Measurements from ENCODE around the gene EXOC6. TPM values are rescaled to one million over a fixed set of nuclear protein-coding genes. Genes with fewer than 3 reads are reported as not detected.
"Not testable (repeated sequence)": the region's sequence is repeated elsewhere in the genome, so short reads cannot be mapped to it uniquely, and the experiment has no call there.

Gene EXOC6
- total and polyA plus RNA-seq, 9 donors = 23.3 to 45.8 (median 33.8) TPM

DNA sequence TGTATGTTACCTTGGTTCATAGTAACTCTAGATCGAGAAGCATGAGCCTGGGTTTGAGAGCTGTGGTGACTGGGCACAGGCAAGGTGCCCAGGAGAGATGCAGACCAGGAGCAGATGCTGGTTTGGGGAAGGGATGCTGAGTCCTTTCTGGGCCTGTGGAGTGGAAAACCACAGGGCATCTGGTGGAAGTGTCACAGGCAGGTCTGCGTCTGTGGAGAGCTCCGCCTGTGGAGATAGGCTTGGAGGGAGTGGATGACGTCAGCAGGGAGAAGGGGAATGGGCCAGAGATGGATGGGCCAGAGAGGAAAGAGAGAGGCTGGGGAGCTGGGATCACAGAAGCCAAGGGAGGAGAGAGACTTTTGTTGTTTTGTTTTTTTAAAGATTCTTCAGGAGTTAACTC lies 240.1 kb downstream of the EXOC6 start:
- no peak overlapping the region for H3K27ac ChIP-seq (ENCODE audit: low read length)
- H3K4me3 ChIP-seq (ENCODE audit: low read length) = no peak overlapping the region
- no peaks in the 10 kb centered on the region for H3K27me3 ChIP-seq (ENCODE audit: control insufficient read depth, insufficient read depth, low read length)
- no peak for DNase-seq
- H3K36me3 ChIP-seq (ENCODE audit: control insufficient read depth, insufficient read depth, low read length) = no peaks in the 10 kb centered on the region
- no peaks in the 10 kb centered on the region for H3K4me1 ChIP-seq (ENCODE audit: control insufficient read depth, insufficient read depth, low read length)
- H3K9me3 ChIP-seq (replicated peaks; ENCODE audit: control insufficient read depth, low read depth, low read length) = no peaks in the 10 kb centered on the region
- WGBS (ENCODE audit: insufficient coverage) = 35% methylated on average over 4 of the region's 4 CpGs

DNA sequence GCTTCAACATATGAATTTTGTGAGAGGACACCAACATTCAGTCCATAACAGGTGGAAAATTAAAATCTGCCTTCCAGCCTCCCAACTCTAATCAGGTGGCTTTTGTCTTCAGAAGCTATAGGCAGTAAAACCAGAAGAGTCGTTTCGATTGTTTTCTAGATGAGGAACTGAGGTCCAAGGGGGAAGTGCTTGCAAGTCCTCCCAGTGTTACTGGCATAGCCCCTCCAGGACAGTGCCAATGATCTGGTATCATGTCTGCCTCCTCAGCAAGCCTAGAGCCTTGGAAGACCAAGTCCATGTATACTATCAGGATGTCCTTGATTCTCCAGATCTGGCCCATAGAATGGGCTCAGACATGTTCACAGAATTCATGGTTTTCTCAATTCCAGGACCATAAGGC lies 242.3 kb downstream of the EXOC6 start:
- 50% methylated on average over 2 of the region's 2 CpGs for WGBS (ENCODE audit: insufficient coverage)
- DNase-seq = no peak

DNA sequence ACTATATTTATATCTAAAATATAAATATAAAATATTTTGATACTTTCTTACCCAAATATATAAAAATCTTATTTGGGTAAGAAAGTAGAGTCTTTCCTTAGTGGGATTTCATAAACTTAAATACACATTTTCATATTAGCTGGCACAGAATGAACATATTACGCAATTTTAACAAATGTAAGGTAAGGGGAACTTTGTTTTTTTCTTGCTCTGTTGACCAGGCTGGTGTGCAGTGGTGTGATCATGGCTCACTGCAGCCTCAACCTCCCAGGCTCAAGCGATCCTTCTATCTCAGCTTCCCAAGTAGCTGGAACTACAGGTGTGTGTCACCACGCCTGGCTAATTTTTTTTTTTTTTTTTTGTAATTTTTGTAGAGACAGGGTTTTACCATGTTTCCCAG lies 243.6 kb downstream of the EXOC6 start:
- Histone ChIP-seq H3K4me1 (ENCODE audit: control insufficient read depth, insufficient read depth, low read length) (no peaks in the 10 kb centered on the region), H3K36me3 (ENCODE audit: control insufficient read depth, insufficient read depth, low read length) (no peaks in the 10 kb centered on the region), H3K27ac (ENCODE audit: low read length) (no peak overlapping the region), H3K4me3 (ENCODE audit: low read length) (no peak overlapping the region), H3K27me3 (ENCODE audit: control insufficient read depth, insufficient read depth, low read length) (no peaks in the 10 kb centered on the region), H3K9me3 (replicated peaks; ENCODE audit: control insufficient read depth, low read depth, low read length) (no peaks in the 10 kb centered on the region)
- DNase-seq = no peak
- WGBS (ENCODE audit: insufficient coverage) = no CpG with 5 or more reads among the region's 3 CpGs

More for the DNA sequence above, 242.3 kb downstream of the EXOC6 start:
- Histone ChIP-seq H3K27me3 (ENCODE audit: control insufficient read depth, insufficient read depth, low read length) (no peaks in the 10 kb centered on the region), H3K4me3 (ENCODE audit: low read length) (no peak overlapping the region), H3K36me3 (ENCODE audit: control insufficient read depth, insufficient read depth, low read length) (no peaks in the 10 kb centered on the region), H3K9me3 (replicated peaks; ENCODE audit: control insufficient read depth, low read depth, low read length) (no peaks in the 10 kb centered on the region), H3K27ac (ENCODE audit: low read length) (no peak overlapping the region), H3K4me1 (ENCODE audit: control insufficient read depth, insufficient read depth, low read length) (no peaks in the 10 kb centered on the region)

DNA sequence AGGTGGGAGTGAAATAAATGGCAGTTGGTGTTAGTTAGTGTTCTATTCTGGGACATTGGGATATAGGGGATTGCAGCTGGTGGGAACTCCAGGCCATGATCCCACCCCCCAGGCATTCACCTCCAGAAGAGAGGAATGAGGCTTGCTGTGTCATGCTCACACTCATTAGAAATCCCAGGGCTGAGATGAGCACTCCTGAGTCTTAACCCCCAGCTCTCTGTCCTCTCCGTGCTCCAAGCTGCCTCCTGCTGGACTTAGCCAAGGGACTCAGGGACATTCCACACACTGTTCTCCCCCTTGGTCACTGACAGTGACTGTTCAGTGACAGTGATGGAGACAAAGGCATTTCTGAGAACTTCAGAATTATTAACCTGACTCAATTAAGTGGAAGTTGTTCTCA lies 246.9 kb downstream of the EXOC6 start:
- WGBS (ENCODE audit: insufficient coverage) = 40% methylated on average over 1 of the region's 1 CpG
- DNase-seq = no peak
- no peak overlapping the region for H3K4me3 ChIP-seq (ENCODE audit: low read length)
- H3K36me3 ChIP-seq (ENCODE audit: control insufficient read depth, insufficient read depth, low read length) = no peaks in the 10 kb centered on the region
- H3K4me1 ChIP-seq (ENCODE audit: control insufficient read depth, insufficient read depth, low read length) = no peaks in the 10 kb centered on the region
- H3K27ac ChIP-seq (ENCODE audit: low read length) = no peak overlapping the region
- H3K9me3 ChIP-seq (replicated peaks; ENCODE audit: control insufficient read depth, low read depth, low read length) = no peaks in the 10 kb centered on the region
- no peaks in the 10 kb centered on the region for H3K27me3 ChIP-seq (ENCODE audit: control insufficient read depth, insufficient read depth, low read length)

DNA sequence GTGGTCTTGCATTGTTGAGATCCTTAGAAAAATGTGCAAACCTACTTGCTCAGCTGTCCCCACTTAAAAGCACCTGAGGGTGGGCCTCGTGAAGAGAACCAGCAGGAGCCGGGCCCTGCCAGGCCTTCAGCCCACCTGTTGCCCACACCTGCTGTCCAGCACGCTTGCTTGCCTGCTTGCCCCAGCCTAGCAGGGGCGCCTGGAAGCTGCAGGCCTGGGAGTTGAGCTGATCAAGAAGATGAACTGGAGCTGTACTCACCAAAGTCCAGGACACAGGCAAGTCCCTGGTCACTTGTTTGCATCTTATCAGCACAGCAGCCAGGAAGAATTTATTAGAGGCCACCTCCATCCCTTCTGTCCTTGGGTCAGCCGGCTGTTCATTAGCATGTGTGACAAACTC lies 248.6 kb downstream of the EXOC6 start:
- no peak overlapping the region for H3K27ac ChIP-seq (ENCODE audit: low read length)
- WGBS (ENCODE audit: insufficient coverage) = 46% methylated on average over 4 of the region's 5 CpGs
- DNase-seq = no peak
- H3K36me3 ChIP-seq (ENCODE audit: control insufficient read depth, insufficient read depth, low read length) = no peaks in the 10 kb centered on the region
- H3K4me1 ChIP-seq (ENCODE audit: control insufficient read depth, insufficient read depth, low read length) = no peaks in the 10 kb centered on the region
- H3K4me3 ChIP-seq (ENCODE audit: low read length) = no peak overlapping the region
- H3K9me3 ChIP-seq (replicated peaks; ENCODE audit: control insufficient read depth, low read depth, low read length) = no peaks in the 10 kb centered on the region
- no peaks in the 10 kb centered on the region for H3K27me3 ChIP-seq (ENCODE audit: control insufficient read depth, insufficient read depth, low read length)

DNA sequence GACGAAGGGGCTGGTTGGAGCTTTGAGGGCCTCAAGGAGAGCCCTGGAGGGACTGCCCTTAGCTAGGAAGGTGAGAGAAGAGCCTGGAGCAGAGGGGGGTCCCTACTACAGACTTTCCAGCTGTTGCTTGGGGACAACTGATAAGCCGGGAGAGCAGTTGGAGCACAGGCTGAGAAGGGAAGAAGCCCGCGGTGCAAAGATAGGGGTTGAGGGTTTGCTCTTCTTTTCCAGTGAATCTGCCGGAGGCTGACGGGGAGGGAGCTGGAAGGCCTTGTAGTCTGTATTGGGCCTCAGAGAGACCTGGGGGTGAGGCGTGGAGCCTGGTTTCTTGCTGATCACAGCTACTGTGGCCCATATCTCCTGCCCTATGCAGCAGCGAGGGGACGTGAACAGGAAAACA lies 249.1 kb downstream of the EXOC6 start:
- no peaks in the 10 kb centered on the region for H3K9me3 ChIP-seq (replicated peaks; ENCODE audit: control insufficient read depth, low read depth, low read length)
- H3K27me3 ChIP-seq (ENCODE audit: control insufficient read depth, insufficient read depth, low read length) = no peaks in the 10 kb centered on the region
- WGBS (ENCODE audit: insufficient coverage) = 77% methylated on average over 5 of the region's 9 CpGs

DNA sequence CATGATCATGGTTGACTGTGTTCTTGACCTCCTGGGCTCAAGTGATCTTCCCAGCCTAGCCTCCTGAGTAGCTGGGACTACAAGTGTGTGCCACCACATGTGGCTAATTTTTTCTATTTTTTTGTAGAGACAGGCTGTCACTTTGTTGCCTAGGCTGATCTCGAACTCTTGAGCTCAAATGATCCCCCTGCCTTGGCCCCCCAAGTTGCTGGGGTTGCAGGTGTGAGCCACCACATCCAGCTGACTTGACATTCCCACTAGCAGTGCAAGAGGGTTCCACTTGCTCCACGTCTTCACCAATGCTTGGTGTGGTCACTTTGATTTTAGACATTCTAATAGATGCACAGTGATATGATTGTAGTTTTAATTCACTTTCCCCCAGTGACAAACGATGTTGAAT lies 250.5 kb downstream of the EXOC6 start:
- no peaks in the 10 kb centered on the region for H3K4me1 ChIP-seq (ENCODE audit: control insufficient read depth, insufficient read depth, low read length)
- WGBS (ENCODE audit: insufficient coverage) = 100% methylated on average over 1 of the region's 3 CpGs
- DNase-seq = no peak
- H3K9me3 ChIP-seq (replicated peaks; ENCODE audit: control insufficient read depth, low read depth, low read length) = no peaks in the 10 kb centered on the region
- H3K36me3 ChIP-seq (ENCODE audit: control insufficient read depth, insufficient read depth, low read length) = no peaks in the 10 kb centered on the region
- no peak overlapping the region for H3K27ac ChIP-seq (ENCODE audit: low read length)
- H3K27me3 ChIP-seq (ENCODE audit: control insufficient read depth, insufficient read depth, low read length) = no peaks in the 10 kb centered on the region
- H3K4me3 ChIP-seq (ENCODE audit: low read length) = no peak overlapping the region

More for the DNA sequence above, 249.1 kb downstream of the EXOC6 start:
- Histone ChIP-seq H3K4me1 (ENCODE audit: control insufficient read depth, insufficient read depth, low read length) (no peaks in the 10 kb centered on the region), H3K36me3 (ENCODE audit: control insufficient read depth, insufficient read depth, low read length) (no peaks in the 10 kb centered on the region), H3K4me3 (ENCODE audit: low read length) (no peak overlapping the region), H3K27ac (ENCODE audit: low read length) (no peak overlapping the region)
- no peak for DNase-seq

DNA sequence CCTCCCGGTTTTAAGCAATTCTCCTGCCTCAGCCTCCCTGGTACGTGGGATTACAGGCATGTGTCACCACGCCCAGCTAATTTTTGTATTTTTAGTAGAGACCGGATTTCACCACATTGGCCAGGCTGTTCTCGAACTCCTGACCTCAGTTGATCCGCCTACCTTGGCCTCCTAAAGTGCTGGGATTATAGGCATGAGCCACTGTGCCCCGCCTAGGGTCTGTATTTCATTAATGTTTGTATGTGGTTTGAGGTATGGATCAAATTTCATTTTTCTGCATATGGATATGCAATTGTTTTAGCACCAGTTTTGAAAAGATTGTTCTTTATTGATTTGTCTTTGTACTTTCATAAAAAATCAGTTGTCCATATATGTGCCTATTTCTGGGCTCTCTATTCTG lies 251.3 kb downstream of the EXOC6 start:
- Histone ChIP-seq H3K27me3 (ENCODE audit: control insufficient read depth, insufficient read depth, low read length) (no peaks in the 10 kb centered on the region), H3K4me1 (ENCODE audit: control insufficient read depth, insufficient read depth, low read length) (no peaks in the 10 kb centered on the region), H3K4me3 (ENCODE audit: low read length) (no peak overlapping the region), H3K36me3 (ENCODE audit: control insufficient read depth, insufficient read depth, low read length) (no peaks in the 10 kb centered on the region), H3K9me3 (replicated peaks; ENCODE audit: control insufficient read depth, low read depth, low read length) (no peaks in the 10 kb centered on the region), H3K27ac (ENCODE audit: low read length) (no peak overlapping the region)
- DNase-seq = no peak
- 84% methylated on average over 6 of the region's 7 CpGs for WGBS (ENCODE audit: insufficient coverage)

DNA sequence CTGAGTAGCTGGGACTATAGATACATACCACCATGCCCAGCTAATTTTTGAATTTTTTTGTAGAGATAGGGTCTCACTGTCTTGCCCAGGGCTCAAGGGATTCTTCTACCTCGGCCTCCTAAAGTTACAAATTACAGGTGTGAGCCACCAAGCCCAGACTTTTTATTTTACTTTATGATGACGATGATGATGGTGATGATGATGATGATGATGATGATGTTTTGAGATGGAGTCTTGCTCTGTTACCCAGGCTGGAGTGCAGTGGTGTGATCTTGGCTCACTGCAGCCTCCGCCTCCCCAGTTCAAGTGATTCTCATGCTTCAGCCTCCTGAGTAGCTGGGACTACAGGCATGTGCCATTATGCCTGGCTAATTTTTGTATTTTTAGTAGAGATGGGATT lies 252.8 kb downstream of the EXOC6 start:
- not testable (repeated sequence) for H3K4me3 ChIP-seq (ENCODE audit: low read length); H3K4me1 ChIP-seq (ENCODE audit: control insufficient read depth, insufficient read depth, low read length); H3K27ac ChIP-seq (ENCODE audit: low read length); H3K9me3 ChIP-seq (replicated peaks; ENCODE audit: control insufficient read depth, low read depth, low read length); H3K36me3 ChIP-seq (ENCODE audit: control insufficient read depth, insufficient read depth, low read length); DNase-seq; H3K27me3 ChIP-seq (ENCODE audit: control insufficient read depth, insufficient read depth, low read length)
- WGBS (ENCODE audit: insufficient coverage) = no CpG with 5 or more reads among the region's 3 CpGs

DNA sequence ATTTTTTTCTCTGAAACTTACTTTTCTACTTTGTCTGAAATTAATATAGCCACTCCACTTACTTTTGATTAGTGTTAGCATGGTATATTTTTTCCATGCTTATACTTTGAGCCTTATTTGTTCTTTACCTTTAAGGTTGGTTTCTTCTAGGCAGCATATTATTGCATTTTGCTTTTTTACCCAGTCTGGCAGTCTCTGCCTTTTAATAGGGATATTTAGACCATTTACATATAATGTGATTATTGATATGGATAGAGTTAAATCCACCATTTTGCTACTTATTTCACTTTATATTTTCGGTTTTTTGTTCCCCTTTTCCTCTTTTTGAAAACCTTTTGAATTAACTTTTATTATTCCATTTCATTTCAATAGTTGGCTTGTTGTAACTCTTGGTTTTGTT lies 255.6 kb downstream of the EXOC6 start:
- no CpG with 5 or more reads among the region's 1 CpG for WGBS (ENCODE audit: insufficient coverage)
- H3K4me1 ChIP-seq (ENCODE audit: control insufficient read depth, insufficient read depth, low read length) = no peaks in the 10 kb centered on the region
- H3K4me3 ChIP-seq (ENCODE audit: low read length) = no peak overlapping the region
- DNase-seq = no peak
- no peaks in the 10 kb centered on the region for H3K36me3 ChIP-seq (ENCODE audit: control insufficient read depth, insufficient read depth, low read length)
- no peak overlapping the region for H3K27ac ChIP-seq (ENCODE audit: low read length)
- no peaks in the 10 kb centered on the region for H3K27me3 ChIP-seq (ENCODE audit: control insufficient read depth, insufficient read depth, low read length)
- no peaks in the 10 kb centered on the region for H3K9me3 ChIP-seq (replicated peaks; ENCODE audit: control insufficient read depth, low read depth, low read length)

DNA sequence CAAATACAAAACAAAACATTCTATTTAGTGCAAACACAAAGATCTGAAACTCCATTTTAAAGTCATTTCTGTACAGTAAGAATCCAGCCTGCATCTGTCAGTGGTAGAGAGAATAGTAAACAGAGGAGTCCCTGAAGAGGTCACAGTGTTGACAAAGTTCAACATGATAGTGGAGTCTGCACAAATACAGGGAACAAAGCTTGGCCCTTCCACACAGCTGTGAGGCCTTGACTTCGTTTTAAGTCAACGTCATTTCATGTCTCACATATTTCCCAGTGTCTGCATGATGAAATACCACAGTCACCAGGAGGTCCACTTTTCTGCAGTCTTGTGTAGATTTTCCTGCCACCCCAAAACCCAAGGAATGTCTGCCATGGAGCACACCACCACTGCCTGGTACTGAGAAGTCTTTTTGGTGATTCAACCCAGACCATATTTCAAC lies 258.3 kb downstream of the EXOC6 start:
- no peak overlapping the region for H3K27ac ChIP-seq (ENCODE audit: low read length)
- no peak overlapping the region for H3K4me3 ChIP-seq (ENCODE audit: low read length)
- no peaks in the 10 kb centered on the region for H3K27me3 ChIP-seq (ENCODE audit: control insufficient read depth, insufficient read depth, low read length)
- H3K9me3 ChIP-seq (replicated peaks; ENCODE audit: control insufficient read depth, low read depth, low read length) = no peaks in the 10 kb centered on the region
- no peaks in the 10 kb centered on the region for H3K36me3 ChIP-seq (ENCODE audit: control insufficient read depth, insufficient read depth, low read length)
- no peaks in the 10 kb centered on the region for H3K4me1 ChIP-seq (ENCODE audit: control insufficient read depth, insufficient read depth, low read length)
- 63% methylated on average over 2 of the region's 2 CpGs for WGBS (ENCODE audit: insufficient coverage)
- DNase-seq = no peak

Data from muscle of leg (tissue), 11 donors.